ENCODE results near the gene CLDN1.

Gene CLDN1

DNA sequence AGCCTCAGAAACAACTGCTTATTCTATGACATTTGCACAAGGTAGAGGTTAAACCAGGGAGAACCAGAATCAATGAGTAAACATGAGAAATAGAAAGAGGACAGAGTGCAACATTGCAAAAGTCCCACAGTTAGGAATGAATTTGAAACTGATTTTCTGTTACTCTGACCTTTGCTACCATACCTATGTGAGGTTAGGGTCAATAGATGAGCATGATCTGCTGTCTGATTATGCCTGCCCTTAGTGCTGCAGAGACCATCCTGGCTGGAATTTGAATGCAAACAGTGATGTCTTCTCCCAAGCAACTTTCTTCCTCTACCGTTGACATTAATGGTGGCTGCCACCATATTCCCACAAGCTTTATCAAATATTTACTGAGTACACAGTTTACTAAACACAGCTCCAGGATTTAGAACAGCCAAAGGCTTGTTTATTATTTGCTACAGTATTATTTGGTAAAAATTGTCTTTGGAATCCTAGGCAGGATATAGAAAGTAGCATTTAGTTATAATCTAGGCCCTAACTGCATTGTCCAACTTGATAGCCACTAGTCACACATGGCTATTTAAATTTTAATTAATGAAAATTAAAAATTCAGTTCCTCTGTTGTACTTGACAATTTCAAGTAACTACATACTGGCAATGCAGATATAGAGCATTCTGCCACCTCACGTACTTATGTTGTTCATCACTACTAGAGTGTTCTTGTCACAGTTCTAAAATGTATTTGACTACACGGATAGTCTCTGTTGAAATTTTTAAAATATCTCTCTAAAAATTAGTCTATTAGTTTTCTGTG is 8.9 kb upstream of the CLDN1 start:
- DNase-seq = no peak

DNA sequence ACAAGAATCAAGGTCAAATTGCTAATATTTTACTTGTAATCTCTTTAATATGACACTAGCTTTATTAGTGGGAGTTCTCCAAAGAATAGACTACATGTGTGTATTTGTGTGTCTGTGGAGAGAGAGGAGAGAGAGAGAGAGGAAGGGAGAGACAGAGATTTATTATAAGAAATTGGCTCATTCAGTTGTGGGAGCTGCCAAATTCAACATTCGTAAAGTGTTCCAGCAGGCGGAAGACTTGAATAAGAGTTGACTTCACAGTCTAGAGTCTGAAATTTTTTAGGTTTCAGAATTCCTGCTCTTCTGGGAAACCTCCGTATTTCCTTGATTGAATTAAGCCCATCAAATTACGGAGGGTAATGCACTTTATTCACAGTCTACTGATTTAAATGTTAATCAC is 4.7 kb upstream of the CLDN1 start:
- DNase-seq = no peak

DNA sequence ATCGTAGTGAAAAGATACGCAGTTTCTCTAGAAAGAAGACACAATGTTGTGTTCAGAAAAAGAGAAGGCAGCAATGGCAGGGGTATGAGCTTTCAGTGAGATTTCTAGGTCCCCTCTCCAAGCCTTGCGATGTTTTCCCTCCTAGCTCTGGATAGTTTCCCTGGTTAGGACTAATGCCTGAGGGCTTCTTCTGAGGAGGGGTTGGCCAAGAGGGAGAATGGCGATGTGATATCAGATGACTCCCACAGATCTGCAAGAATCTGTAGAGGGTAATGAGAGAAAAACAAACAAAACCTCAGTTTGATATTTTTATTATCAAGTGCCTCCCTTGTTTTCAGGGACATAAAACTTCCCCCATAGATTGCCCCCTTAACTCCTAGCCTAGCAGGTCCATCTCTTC is 4.1 kb upstream of the CLDN1 start:
- no peak for DNase-seq

GRCh38 chr3:190325923-190326322 is 3.7 kb upstream of the CLDN1 start:
- DNase-seq = no peak

DNA sequence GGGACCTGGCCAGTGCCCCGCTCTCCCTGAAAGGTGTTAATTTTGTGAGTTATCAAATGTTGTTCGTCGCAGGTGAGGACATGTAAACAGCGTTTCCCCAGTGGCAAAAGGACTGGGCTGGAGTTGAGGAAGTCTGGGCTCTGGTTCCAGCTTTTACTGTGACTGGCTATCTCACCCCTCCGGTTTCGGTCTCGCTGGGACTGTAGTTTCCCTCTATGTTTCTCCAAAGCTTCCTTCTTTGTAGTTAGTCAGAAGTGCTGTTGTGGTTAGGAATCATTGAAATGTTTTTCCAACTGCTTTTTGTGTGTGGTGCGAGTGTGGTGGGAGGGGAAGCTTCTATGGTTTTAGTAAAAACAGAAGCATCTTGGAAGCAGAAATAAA is 990 bp upstream of the CLDN1 start:
- no peak for DNase-seq

DNA sequence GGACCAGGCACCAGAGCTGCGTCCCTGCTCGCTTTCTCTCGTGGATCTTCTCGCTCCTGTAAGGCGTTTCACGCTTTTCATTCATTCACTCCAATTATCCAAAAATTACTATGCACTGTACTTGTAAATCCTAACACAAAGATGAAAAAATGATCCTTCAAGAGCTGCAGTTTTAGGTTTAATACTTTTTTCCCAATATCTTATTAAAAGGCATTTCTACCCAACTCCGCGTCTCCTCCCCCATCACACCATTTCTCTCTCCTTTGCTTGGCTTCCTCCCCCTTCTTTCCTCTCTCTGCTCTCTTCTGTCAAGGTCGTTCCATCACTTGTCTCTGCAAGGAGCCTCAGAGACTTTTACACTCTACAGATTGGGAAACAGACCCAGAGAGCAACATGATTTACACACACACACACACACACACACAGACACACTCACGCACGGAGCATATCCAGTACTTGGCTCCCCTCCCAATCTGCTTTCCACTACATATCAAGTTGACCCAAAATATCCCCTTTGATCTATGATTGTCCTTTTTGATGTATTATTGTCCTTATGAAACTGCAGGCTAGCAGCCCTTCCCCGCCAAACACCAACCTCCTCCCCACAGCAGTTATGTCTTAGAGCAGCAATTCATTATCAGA is 479 bp upstream of the CLDN1 start:
- DNase-seq = no peak

- no peak for DNase-seq
Observed at GRCh38 chr3:190320594-190321362, 1.5 kb downstream of the CLDN1 start.

DNA sequence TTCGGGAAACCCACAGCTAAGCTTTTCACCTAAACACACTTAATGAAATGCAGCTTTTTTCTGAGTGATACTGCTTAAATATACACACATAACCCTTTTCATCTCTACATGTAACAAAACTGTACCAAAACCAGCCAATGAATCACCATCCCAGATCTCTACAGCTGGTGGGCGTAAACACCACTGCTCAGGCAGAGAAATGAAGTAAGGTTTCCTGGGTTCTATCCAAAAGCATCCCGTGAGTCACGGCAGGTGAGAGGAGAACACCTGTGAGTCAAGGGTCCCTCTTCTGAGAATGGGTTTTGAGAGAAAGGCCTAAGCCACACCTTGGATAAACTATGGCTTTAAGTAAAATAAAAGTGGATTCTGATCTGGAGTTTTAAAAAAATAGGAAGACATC is 2.6 kb downstream of the CLDN1 start:
- DNase-seq = no peak

DNA sequence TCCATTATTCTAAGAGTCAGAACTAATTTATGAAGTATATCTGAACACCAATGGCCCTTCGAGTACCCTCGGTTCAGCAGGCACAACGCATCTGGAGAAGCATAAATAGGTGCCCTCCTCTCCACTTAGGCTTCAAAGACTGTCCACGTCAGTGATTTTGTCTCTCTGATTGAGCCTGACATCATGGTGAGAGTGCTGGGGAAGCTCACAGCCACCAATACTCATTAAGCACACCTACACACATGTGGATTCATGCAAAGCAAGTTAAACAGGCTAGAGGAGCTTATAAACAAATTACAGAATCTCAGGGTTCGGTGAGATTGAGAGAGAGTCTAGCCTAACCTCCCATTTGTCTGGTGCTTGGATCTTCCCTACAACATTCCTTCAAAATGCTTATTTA is 3.6 kb downstream of the CLDN1 start:
- DNase-seq = no peak

DNA sequence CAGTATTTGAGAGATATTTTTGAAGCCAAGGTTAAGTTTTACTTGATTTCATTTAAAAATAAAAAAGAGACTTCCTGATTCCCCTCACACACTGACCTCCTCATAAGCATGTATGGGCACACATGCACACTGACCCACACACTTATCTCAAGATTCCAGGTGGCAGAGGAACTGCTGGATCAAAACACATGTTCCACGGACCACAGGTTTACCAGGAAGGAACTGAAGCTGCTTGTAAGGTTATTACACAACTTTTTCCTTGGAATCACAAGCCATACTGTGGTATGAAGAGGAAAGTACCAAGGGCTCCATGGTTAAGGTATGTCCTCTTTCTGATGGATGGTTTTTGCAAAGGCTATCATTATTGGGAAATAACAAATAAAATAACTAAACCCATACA is 7.5 kb downstream of the CLDN1 start:
- no peak for DNase-seq

- DNase-seq = no peak
Observed at GRCh38 chr3:190309414-190309813, 12.8 kb downstream of the CLDN1 start.

DNA sequence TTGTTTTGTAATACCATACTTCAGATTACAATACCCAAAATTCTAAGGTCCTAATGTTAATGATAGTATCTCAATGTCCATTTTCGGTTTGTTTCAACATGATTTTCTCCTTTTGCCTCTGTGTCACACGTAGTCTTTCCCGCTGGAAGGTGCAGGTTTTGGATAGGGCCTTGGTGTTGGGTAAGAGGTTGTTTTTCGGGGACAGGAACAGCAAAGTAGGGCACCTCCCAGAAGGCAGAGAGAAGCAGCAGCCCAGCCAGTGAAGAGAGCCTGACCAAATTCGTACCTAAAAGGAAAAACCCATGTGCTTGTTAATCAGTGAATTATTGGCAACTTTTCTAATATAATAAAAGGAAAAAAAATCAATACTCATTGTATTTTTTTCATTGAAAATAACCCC is 14.1 kb downstream of the CLDN1 start:
- DNase-seq = no peak

DNA sequence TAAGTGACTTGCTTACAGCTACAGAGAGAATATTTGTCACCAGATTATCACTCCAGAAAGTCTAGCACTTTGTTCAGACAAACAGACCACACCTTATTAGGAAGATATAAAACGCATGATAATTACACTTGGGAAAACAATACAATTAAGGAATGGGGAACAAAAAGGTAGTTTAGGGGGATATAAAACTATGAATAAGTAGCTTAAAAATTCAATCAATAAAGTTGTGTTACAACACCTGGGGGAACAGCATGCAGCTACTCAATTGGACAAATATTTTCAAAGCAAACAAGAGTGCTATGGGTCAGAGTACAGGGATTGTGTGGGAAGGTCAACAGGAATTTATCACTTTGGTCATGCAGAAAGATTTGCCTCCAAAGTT is 15.1 kb downstream of the CLDN1 start:
- DNase-seq = no peak

DNA sequence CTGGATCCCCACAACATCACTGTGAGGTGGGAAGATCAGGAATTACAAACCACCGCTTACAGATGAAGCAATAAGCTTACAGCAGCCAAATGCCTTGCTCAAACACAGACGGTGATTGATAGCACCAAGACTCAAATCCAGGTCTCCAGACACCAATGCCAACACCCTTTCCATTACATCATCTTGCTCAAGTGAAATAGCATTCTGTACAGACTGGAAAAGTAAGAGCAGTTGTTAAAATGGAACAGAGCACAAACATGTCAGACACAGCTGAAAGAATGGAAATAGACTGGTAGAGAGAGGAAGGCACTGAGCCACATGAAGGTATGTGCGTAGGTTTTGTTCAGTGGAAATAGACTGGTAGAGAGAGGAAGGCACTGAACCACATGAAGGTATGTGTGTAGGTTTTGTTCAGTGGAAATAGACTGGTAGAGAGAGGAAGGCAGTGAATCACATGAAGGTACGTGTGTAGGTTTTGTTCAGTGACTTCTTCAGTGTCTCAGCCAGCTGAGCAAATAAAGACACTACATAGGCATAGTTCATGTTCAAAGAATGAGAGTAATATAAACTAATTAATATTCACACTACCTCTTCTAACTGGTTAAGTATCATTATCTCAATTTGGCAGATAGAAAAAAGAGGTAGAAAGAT is 15.6 kb downstream of the CLDN1 start:
- no peak for DNase-seq

- DNase-seq = no peak
Observed at GRCh38 chr3:190306026-190306425, 16.2 kb downstream of the CLDN1 start.

- DNase-seq = no peak
Observed at GRCh38 chr3:190305406-190305805, 16.8 kb downstream of the CLDN1 start.

DNA sequence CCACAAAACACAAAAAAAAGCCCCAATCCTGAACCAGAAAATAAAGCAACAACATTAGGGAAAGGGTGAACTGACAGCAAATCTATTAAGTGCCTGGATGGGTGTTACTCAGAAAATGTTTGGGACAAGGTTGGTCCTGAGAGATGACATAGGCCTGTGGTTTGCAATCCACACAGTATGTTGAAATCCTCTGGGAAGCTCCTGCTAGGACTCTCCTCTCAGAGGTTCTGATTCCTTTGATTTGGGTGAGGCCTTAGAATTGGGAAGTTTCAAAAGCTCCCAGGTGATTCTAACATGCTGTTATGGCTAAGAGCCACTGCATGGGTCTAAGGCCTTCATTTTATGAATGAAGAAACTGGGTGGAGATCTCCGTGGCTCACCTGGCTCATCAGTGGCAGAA is 18.4 kb downstream of the CLDN1 start:
- no peak for DNase-seq

GRCh38 chr3:190302212-190302867 is 19.9 kb downstream of the CLDN1 start:
- no peak for DNase-seq

- DNase-seq = no peak
Observed at GRCh38 chr3:190301591-190301990, 20.7 kb downstream of the CLDN1 start.

GRCh38 chr3:190299969-190300368 is 22.3 kb downstream of the CLDN1 start:
- DNase-seq = no peak

DNA sequence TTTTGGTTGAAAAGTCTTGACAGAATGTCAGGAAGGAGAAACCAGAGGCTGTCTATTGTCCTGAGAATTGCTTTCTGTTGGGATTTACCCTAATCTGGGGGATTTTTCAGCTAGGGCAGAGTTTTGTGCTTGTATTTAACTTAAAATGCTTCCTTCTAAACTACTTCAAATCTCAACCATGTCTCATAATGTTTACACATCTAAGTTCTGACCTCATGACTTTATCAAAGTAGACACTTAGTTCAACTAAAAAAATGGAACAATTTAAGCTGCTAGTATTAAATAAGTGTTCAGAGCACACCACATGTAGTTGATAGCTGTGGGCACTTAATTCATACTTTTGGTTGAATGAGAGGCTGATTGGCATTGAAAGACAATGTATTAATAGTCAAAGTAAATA is 28.2 kb downstream of the CLDN1 start:
- DNase-seq = no peak

DNA sequence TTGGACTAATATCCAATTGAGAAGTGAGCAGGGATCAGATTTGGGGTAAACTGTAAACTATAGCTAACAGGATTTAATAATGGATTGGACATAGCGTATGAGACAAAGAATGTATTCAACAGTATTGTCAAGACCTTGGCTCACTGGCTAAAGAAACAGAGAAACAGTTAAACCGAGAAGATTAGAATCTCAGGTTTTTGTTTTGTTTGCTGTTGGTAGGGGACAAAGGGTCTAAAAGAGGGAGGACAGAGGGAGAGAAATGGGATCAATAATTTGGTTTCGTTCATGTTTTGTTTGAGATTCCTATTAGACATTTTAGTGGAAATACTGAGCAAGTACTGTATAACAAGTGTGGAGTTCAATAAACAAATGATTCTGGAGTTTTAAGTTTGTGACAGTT is 28.6 kb downstream of the CLDN1 start:
- no peak for DNase-seq

DNA sequence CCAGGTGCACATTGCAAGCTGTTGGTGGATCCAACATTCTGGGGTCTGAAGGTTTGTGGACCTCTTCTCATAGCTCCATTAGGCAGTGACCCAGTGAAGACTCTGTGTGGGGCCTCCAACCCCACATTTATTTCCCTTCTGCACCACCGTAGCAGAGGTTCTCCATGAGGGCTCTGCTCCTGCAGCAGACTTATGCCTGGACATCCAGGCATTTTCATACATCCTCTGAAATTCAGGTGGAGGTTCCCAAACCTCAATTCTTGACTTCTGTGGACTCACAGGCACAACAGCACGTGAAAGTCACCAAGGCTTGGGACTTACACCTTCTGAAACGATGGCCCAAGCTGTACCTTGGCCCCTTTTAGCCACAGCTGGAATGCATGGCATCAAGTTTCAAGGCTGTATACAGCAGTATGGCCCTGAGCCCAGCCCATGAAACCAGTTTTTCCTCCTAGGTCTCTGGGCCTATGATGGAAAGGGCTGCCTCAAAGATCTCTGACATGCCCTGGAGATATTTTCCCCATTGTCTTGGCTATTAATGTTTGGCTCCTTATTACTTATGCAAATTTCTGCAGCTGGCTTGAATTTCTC is 30.2 kb downstream of the CLDN1 start:
- no peak for DNase-seq
